K562 (cell line): ENCODE measurements around the gene SCFD2. TPM values are rescaled to one million over a fixed set of nuclear protein-coding genes. Genes with fewer than 3 reads are reported as not detected.

ENCODE experiments used
- CBFA2T2 ChIP-seq: fragments of 450-650 bp; conservative IDR thresholded peaks from 2 replicates; pipeline ENCODE4 v1.6.1; 2017; ENCODE audit warnings: mild to moderate bottlenecking
- EP400 ChIP-seq: fragments of 450-650 bp; IDR thresholded peaks from 2 replicates; pipeline ENCODE4 v1.6.1; 2017; ENCODE audit warnings: antibody characterized with exemption, mild to moderate bottlenecking, moderate library complexity
- HNRNPH1 ChIP-seq: fragments of 200-400 bp; formaldehyde crosslinking; optimal IDR thresholded peaks from 2 replicates; pipeline ENCODE3; 2017; ENCODE audit warnings: low read depth, mild to moderate bottlenecking, low read length, moderate library complexity
- RBM25 ChIP-seq: fragments of 200-400 bp; formaldehyde crosslinking; IDR thresholded peaks from 2 replicates; pipeline ENCODE4 v1.6.1; 2018; ENCODE audit warnings: low read length, low read depth, moderate library complexity; ENCODE audit not compliant: severe bottlenecking
- ZNF436 ChIP-seq: fragments of 250-450, 450-650 bp; sonication (Bioruptor Pico); formaldehyde crosslinking; IDR thresholded peaks from 2 replicates; pipeline ENCODE4 v1.7.0; 2020; ENCODE audit warnings: mild to moderate bottlenecking
- polyA plus RNA-seq, 8 experiments: library from polyadenylated mRNA; depleted of rRNA in 4 of 8; stranded (reverse) in 5 of 8; unstranded in 3 of 8; fragments of >200 nt; fragmentation: Nextera tagmentation in 2 of 8; fragmentation: Illumina TruSeq in 1 of 8; extraction: Ambion mirVana in 2 of 8; extraction: Trizol in 1 of 8; gene quantifications; 2 replicates each; pipeline versions ENCODE4 v1.2.1 to v1.2.3, GENCODE V29; 2011 to 2014; ENCODE audit warnings: inconsistent platforms in 1 of 8, missing spikeins in 1 of 8
- total RNA-seq, 7 experiments: library from RNA; depleted of rRNA in 6 of 7; stranded (reverse); fragments of >200 nt in 6 of 7; fragmentation: Illumina TruSeq in 2 of 7; extraction: Trizol in 2 of 7; gene quantifications; 2 replicates each; pipeline versions ENCODE4 v1.2.1 to v1.2.3, GENCODE V29; 2011 to 2021; ENCODE audit warnings: low replicate concordance in 1 of 7
- TF ChIP-seq, protein P1 (sequence below): fragments of 450-650 bp; IDR thresholded peaks from 2 replicates; pipeline ENCODE4 v1.6.1; 2016; ENCODE audit warnings: mild to moderate bottlenecking, moderate library complexity

The SCFD2 gene
- total and polyA plus RNA-seq, 9 of the 15 experiments (the other 6 are each of a cell fraction or from before 2014, with no cell fraction given) = 5.7 to 30.3 (median 22.8) TPM

DNA sequence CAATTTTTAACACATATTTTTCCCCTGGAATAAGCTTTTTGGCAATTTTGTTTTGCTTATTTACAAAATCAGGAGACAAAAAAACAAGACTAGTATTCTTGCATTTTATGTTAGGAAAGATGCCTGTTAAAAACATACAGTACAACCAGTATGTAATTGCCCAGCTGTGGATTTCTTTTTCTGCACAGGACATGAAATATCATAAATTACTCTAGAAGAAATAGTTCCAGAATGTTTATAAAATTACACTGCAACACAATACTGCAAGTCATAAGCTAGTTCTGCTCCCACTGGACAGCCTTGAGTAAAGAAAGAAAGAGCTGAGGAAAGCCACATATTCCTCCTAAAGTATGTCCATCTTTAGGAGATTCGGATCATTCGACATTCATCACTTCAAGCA, 133.5 kb downstream of the SCFD2 start (continued):
- TF ChIP-seq, protein P1, sequence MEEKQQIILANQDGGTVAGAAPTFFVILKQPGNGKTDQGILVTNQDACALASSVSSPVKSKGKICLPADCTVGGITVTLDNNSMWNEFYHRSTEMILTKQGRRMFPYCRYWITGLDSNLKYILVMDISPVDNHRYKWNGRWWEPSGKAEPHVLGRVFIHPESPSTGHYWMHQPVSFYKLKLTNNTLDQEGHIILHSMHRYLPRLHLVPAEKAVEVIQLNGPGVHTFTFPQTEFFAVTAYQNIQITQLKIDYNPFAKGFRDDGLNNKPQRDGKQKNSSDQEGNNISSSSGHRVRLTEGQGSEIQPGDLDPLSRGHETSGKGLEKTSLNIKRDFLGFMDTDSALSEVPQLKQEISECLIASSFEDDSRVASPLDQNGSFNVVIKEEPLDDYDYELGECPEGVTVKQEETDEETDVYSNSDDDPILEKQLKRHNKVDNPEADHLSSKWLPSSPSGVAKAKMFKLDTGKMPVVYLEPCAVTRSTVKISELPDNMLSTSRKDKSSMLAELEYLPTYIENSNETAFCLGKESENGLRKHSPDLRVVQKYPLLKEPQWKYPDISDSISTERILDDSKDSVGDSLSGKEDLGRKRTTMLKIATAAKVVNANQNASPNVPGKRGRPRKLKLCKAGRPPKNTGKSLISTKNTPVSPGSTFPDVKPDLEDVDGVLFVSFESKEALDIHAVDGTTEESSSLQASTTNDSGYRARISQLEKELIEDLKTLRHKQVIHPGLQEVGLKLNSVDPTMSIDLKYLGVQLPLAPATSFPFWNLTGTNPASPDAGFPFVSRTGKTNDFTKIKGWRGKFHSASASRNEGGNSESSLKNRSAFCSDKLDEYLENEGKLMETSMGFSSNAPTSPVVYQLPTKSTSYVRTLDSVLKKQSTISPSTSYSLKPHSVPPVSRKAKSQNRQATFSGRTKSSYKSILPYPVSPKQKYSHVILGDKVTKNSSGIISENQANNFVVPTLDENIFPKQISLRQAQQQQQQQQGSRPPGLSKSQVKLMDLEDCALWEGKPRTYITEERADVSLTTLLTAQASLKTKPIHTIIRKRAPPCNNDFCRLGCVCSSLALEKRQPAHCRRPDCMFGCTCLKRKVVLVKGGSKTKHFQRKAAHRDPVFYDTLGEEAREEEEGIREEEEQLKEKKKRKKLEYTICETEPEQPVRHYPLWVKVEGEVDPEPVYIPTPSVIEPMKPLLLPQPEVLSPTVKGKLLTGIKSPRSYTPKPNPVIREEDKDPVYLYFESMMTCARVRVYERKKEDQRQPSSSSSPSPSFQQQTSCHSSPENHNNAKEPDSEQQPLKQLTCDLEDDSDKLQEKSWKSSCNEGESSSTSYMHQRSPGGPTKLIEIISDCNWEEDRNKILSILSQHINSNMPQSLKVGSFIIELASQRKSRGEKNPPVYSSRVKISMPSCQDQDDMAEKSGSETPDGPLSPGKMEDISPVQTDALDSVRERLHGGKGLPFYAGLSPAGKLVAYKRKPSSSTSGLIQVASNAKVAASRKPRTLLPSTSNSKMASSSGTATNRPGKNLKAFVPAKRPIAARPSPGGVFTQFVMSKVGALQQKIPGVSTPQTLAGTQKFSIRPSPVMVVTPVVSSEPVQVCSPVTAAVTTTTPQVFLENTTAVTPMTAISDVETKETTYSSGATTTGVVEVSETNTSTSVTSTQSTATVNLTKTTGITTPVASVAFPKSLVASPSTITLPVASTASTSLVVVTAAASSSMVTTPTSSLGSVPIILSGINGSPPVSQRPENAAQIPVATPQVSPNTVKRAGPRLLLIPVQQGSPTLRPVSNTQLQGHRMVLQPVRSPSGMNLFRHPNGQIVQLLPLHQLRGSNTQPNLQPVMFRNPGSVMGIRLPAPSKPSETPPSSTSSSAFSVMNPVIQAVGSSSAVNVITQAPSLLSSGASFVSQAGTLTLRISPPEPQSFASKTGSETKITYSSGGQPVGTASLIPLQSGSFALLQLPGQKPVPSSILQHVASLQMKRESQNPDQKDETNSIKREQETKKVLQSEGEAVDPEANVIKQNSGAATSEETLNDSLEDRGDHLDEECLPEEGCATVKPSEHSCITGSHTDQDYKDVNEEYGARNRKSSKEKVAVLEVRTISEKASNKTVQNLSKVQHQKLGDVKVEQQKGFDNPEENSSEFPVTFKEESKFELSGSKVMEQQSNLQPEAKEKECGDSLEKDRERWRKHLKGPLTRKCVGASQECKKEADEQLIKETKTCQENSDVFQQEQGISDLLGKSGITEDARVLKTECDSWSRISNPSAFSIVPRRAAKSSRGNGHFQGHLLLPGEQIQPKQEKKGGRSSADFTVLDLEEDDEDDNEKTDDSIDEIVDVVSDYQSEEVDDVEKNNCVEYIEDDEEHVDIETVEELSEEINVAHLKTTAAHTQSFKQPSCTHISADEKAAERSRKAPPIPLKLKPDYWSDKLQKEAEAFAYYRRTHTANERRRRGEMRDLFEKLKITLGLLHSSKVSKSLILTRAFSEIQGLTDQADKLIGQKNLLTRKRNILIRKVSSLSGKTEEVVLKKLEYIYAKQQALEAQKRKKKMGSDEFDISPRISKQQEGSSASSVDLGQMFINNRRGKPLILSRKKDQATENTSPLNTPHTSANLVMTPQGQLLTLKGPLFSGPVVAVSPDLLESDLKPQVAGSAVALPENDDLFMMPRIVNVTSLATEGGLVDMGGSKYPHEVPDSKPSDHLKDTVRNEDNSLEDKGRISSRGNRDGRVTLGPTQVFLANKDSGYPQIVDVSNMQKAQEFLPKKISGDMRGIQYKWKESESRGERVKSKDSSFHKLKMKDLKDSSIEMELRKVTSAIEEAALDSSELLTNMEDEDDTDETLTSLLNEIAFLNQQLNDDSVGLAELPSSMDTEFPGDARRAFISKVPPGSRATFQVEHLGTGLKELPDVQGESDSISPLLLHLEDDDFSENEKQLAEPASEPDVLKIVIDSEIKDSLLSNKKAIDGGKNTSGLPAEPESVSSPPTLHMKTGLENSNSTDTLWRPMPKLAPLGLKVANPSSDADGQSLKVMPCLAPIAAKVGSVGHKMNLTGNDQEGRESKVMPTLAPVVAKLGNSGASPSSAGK = no peak
- TF ChIP-seq EP400 = no peak
- TF ChIP-seq ZNF436 (CRISPR knock-in tag) = no peak
- TF ChIP-seq HNRNPH1 = no peak
- no peak for TF ChIP-seq CBFA2T2
- TF ChIP-seq RBM25 = no peak
